Anterior cingulate cortex (tissue), 58 donors: ENCODE measurements around the gene SARM1.

Experiments used
- DNase-seq, 58 donors: peaks; one replicate each; lab custom pipeline; 2025; lab: John Stamatoyannopoulos, UW

Gene SARM1

DNA sequence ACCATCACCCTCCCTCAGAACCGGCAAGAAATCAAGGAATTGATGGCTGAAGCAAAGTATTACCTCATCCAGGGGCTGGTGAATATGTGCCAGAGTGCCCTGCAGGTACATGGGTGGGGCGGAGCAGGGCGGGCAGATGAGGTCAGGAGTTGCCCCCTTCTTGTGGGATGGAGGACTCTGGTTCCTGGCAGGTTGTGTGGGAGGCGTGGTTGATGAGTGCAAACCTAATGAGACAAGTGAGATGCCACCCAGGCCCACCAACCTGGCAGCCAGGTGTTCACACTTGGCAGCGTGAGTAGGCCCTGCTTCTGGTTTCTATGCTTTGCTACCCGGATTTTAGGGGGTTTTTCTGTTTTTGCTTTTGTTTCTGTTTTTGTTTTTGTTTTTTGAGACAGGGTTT is 31.1 kb upstream of the SARM1 start:
- no peak for DNase-seq

DNA sequence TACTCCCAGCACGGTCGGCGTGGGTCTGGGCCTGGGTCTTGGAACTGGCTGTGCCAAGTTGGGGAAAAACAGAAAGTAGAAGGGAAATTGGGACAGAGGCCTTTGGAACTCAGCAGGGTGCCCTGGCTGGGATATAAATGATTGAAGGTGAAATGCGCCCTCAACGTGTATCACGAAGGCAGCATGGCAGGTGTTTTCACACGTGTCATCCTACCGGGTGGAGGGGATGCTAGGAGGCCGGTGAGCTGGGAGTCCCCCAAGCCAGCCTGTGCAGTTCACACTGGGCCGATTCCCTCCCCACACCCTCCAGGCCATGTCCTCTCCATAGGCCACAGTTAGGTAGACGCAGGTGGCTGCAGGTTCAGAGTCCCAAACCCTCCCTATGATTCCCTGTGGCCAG is 30.0 kb upstream of the SARM1 start:
- DNase-seq, result no peak

DNA sequence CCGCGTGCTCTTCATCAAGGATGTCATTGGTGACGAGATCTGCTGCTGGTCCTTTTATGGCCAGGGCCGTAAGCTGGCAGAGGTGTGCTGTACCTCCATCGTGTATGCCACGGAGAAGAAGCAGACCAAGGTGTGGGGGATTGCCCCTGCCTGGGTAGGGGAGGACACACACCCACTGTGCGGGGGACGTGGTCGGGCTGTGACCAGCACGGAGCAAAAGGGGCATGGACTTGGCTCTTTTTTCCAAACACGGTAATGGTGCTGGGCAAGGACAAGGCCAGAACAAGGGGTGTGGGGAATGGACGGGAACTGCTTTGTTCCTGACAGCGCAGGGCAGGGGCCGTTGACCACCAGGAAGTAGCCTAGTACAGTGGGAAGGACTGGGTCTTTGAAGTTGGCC is 29.2 kb upstream of the SARM1 start:
- DNase-seq, result no peak

DNA sequence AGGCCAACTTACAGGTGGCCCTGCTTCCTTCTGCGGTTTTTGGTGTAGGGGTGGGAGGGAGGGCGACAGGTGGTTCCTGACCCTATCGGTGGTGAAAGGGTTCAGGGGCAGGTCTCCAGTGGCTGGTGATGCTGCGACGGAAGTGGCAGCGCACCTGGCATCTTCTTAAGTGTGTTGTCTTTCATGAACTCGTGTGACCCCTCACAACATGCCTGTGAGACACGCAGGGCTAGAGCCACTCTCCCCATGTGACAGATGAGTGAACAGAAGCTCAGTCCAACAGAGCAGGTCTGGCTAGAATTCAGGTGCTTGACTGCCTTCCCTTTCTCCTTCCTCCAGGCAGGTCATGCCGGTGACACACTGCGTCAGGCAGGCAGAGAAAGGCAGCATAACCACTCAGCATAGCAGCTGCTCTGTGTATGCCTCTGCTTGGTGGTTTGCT is 28.0 kb upstream of the SARM1 start:
- DNase-seq, result no peak

DNA sequence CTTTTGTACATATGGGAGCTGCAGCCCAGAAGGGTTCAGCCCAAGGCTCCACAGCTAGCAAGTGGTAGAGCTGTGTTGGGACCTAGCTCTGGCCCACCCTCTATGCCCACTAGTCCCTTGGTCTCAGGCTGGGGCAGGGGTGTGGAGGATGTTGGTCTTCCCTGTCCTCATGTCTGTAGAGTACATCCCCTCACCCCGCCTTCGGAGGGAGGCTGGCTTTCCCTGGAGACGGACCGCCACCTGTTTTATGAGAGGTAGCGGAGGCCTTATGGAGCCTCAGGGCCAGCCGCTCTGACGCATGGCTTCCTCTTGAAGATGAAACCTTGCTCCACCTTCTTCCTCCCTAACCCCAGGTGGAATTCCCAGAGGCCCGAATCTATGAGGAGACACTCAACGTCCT is 27.5 kb upstream of the SARM1 start:
- DNase-seq, result no peak

DNA sequence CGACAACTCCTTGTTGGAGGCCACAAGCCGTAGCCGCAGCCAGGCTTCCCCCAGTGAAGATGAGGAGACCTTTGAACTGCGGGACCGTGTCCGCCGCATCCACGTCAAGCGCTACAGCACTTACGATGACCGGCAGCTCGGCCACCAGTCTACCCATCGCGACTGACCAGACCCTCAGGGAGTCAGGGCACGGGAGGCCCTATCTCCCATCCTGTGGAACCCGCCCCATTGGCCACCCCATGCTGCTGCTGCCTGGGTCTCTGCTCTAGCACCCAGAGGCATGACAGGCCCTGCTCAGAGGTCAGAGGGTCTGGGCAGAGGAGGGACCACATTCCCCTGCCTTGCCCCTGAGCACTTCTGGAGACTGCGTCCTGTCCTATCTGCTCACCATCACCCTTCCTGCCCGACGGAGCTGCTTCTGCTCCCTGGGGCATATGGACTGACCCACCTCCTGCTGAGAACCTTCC is 27.0 kb upstream of the SARM1 start:
- DNase-seq, result no peak

DNA sequence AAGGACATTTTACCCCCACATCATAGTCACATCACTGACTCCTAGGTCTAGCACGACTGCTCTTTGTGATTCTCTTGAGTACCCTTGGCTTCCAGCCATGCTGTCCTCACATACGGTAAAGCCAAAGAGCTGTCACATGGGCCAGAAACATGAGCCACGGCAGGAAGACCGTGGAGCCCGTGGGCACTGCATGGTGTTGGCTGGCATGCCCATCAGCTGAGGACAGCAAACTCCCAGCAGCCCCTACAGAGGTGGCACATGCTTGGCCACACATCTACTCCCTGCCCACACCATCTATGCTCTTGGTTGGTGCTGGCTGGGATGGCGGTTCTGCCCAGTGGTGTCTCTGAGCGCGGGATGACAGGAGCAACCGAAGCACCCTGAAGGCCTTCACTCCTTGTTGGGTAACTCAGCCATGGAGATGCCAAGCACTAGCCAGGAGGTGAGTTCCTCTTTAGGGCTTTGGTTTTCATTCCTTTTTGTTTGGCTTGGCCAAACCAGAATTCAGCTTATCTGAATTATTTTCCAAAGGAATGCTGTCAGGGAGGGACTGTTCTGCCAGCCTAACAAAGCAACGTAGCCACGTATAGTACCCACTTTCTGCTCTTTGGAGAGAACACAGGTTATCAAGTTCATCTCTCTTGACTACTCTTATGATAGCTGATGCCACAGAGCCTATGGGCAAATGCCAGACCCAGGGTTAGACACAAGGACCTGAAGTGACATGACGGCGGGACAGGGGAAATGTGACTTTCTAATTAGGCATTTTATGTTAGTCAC is 25.9 kb upstream of the SARM1 start:
- no peak for DNase-seq

DNA sequence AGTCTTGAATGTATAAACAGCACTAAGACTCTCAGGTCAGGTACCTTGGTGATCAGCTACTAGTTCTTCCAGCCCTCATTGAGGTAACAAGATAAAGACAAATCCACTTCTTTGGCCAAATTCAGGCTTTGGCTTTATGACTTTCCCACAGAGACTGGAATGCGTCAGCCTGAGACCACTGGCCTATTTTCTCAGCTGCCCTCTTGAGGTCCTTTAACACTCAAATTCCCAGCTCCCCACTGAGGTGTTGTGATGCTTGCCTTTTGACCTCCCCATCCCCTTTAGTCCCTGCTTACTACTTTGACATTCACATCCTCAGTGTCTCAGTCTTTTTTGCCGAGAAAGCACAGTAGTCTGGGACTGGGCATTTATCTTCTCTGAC is 25.3 kb upstream of the SARM1 start:
- no peak for DNase-seq

DNA sequence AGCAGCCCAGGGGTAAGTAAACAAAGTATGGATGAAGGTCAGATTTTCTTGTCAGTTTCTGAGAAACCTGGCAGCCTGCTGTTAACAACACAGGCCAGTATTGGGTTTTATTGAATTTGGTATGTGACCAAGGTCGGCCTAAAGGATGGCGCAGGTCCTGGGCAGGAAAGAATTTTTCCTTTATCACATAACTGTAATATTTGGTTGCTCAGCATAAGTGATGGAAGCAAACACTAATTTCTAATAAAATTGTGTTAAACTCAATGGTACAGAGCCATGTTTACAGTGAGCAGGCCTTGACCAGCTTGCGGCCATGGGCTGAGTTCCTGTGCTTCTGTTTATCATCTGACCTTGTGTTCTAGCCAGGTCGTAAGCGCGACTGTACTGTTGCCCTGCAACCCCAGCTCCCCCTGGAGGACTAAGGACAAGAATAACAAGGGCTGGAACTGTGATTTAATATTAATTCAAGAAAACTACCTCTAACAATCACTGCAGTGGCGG is 24.7 kb upstream of the SARM1 start:
- DNase-seq, result no peak

DNA sequence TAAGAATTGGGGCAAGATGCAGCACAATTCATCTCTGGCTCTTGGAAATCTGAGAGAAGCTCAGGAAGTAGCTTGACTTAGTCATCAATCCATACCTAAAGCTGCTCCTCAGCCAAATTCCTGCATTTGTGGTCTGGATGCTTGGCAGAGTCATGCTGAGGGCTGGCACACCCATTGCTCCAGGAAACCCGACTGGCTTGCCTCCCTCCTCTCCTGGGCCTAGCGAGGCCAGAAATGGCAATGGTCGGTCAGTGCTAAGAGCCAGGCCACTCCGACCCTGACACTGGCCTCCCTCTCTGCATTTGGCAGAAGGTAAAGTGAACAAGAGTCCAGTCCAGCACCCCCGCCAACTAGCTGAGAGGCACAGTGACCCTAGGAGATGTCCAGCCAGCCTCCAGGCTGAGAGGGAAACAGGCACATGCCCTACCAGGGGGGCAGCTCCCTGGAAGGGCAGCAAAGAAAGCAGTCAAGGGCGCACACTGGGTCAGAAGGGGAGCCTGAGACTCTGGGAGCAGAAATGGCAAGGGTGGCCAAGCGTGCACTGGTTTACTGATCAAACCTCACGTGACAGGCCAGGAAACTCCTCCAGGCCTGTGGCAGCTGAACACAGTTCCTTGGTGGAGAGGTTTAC is 24.1 kb upstream of the SARM1 start:
- no peak for DNase-seq

DNA sequence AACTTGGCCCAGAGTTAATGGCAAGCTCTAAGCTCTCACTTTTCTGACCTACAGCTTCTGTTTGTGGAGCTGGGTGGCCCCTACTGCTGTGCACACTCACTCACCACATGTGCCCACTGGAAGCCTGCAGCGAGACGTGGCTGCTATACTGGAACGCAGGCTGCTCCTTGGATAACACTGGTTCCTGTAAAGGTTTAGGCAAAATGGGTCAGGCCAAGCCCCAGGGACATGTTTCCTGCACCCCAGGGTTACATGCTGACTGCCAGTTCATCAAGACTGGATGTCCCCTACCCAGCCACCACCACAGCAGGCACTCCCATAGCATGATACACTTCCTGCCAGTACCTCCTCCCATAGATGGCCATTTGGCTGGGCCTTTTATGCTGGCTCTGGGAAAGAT is 22.5 kb upstream of the SARM1 start:
- no peak for DNase-seq

DNA sequence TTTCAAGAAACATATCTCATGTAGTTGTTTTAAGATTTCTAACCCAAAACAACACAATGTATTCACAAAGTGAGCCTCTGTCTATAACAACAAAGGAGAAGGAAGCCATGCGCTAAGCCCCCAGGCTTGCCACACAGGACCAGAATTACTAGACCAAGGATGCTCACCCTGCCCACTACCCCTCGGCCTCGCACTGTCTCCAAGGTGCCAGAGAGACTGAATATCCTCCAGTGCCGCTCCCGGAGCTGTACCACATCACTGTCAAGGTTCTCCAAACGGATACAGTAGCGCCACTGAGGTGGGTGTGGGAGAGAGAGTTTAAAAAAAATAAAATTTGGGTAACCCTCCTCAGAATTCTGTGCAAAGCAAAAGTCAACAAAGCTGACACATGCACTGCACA is 21.2 kb upstream of the SARM1 start:
- DNase-seq, result no peak

DNA sequence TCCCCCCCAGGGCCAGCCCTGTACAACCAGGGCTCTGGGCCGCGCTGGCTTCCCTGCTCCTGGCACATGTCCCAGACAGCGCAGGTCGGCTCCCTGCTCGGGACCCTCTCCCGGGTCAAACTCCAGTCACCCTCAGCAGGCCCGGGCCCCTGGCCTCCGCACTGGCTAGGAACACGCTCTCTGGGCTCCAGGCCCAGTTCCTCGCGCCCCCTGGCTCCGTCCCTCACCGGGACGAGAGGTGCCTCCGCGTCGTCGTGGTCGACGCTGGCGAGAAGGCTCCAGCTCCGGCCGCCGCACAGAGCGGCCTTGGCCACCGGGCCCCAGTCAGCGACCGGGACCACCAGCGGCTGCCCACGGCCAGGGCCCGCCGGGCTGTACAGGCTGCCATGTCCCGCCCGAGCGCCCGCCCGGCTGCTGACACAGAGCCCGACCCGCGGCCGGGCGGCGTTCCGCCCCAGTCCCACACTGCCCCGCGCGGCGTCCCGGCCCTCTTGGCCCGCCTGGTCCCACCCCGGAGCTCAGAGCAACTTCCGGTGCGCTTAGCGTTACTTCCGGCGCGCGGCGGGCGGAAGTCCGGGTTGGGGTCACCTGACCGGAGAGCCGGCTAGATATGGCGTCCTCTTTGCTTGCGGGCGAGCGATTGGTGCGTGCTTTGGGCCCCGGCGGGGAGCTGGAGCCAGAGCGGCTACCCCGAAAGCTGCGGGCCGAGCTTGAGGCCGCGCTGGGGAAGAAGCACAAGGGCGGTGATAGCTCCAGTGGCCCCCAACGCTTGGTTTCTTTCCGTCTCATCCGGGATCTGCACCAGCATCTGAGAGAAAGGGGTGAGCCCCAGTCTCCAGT is 14.2 kb upstream of the SARM1 start, which contains the start of gene POLDIP2:
Gene POLDIP2, minus strand, starts transcription at position 467 of the 840 bp plus-strand sequence. Its CDS starts 79 bp downstream, at position 388.
- DNase-seq, result peak; percentile 68 to 97 (median 94)

DNA sequence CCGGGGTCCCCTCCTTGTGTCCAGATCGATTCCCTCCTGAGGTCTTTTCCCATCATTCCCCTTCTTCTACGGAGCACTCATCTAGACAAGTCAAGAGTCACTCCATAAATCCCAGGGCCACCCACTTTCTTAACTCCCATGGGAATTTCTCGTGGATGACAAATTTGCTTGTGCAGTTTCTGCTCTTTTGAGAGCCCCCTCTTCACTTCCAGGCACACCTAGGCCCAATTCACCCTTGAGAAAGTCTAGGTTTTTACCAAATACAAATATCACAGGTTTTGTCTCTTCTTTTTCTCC is 13.6 kb upstream of the SARM1 start:
- peak in 1 of 58 donors; percentile 62 for DNase-seq

DNA sequence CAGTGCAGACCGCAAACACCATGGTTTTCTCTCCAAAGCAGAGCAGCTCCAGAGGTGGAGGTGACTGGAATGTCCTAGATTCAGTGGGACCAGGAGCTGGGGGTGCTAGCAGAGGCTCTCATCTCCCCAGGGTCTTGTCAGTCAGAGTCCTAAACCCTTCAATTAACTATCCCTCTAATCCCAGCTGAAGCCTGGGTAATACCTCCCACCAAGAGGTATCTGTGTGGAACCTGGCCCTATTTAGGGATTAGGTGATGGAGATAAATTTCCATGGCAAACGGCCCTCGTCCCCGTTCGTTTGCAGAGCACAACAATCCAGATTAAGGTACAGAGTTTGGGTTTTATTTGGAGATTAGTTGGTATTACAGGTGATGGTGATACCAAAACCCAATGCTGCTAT is 8.3 kb upstream of the SARM1 start:
- DNase-seq, result no peak

DNA sequence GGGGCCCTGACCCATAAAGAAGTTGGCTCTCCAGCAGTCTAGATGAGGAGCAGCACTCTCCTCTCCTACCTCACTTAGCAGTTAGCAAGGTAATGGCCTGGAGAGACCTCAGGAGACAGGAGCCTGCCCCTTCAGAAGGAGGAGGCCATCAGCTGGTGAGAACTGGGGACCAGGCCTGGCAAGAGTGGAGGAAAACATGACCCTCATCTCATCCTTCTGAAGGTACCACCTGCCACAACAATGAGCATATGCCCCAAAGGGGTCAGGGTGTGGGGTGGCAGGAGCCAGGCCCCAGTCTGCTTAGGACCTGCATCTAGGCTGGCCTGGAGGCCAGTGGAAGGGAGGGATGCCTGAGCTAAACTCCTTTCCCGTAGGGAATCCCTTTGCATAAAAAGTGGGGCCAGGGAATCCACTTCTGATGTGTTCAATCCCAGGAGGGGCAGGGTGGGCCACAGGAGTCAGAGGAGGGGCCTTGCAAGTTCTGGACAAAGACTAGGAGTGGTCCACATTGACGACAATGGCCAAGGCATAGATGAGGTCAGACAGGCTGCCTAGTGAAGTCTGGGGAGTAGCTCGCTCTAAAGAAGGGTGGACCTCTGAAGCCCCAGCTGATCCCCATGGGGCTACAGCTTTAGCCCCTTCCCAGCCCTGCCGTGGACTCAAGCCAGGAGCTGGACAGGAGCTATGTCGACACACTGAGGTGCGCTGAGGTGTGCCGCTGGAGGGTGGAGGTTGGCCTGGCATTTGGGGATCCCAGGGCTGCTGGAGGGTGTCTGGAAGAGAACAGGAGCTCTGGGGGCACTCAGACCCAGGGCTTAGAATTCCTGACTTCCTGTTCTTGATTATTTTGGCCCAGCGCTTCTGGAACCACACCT is 7.5 kb upstream of the SARM1 start:
- DNase-seq, result no peak

DNA sequence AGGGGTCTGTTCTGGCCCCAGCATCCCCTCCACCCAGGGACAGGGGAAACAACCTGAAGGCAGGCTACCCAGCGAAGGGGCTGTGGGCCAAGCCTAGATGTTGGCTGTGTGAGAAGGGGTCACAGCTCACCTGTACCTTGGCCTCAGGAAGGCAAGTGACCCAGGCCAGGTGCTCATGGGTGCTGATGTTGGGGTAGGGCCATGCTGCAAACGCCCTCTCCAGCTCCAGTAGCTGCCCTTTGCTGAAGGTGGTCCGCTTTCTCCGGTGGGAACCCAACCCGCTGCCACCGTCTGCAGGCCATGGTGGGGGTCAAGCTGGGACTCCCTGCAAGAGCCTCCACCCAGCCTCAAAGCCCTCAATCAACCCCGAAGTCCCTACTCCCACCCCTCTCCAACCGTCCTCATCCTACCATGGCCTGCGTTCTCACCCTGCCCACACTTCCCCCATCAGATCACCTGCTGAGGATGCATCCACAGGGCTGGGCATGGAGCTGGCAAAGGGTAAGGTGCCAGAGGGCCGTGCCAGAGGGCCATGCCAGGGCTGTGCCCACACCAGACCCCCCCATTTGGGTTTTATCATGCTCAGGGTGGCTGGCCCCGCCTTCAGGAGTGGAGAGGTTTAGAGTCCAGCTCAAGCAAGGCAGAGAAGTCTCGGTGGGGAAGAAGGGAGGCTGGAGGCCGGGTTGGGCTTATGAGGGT is 6.7 kb upstream of the SARM1 start, which contains the start of gene SEBOX:
Gene SEBOX, minus strand, starts transcription at position 535 of the 699 bp plus-strand sequence. Its CDS starts 48 bp downstream, at position 487.
- no peak for DNase-seq

DNA sequence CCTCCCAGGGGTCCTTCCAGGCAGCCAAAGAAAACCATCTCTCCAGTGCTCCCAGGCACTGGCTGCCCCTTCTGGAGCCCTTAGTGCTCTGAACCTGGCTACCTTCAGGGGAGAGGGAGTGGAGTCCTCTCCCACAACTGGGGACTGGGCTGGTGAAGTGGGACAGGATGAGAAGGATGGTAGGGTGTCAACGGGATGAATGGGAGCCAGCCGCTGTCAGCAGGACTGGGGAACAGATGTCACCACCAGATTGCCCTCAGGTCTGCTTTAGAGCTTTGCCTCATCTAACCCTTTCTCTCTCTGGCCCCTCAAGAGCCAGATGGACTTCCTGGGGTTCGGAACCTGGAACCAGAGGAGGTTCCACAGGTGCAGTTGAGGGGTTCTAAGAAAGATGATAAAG is 6.0 kb upstream of the SARM1 start:
- DNase-seq, result no peak

DNA sequence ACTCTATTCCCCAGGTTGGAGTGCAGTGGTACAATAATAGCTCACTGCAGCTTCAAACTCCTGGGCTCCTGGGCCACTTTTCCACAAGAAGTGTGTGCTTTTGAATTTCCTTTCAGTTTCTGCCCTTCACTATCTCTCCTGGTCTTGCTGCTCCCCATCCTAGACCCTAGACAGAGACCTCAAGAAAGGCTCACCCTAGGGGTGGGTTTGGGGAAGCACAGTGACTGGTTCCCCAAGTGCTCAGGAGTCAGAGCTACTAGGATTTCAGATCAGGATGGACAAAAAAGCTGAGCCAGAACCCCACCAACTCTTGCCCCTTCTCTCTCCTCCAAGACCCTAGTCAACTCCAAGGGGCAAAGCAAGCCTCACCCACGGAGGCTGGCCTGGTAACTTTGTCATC is 4.9 kb upstream of the SARM1 start:
- no peak for DNase-seq
